M059J (cell line): ENCODE data around the gene ST3GAL6. TPM values are rescaled to one million over a fixed set of nuclear protein-coding genes. Genes with fewer than 3 reads are reported as not detected.

Experiments
- total RNA-seq: library from RNA; depleted of rRNA; stranded (reverse); fragments of >200 nt; shearing (Covaris generic); gene quantifications from 2 replicates; pipeline ENCODE4 v1.2.3, GENCODE V29; 2014; rRNA removed

ST3GAL6 gene
- total RNA-seq, 1 experiment from 2014 or later, result 11.6 TPM

Other genes with a start within 250 kb of the ST3GAL6 start
- 269 and 350 TPM in 2 replicates for gene CLDND1, start 240.4 kb upstream of the ST3GAL6 start, total RNA-seq
- 27.8 and 41.3 TPM in 2 replicates for gene GPR15, start 231.4 kb upstream of the ST3GAL6 start, total RNA-seq
- 68.9 and 94.6 TPM in 2 replicates for gene CPOX, start 169.7 kb upstream of the ST3GAL6 start, total RNA-seq
- gene DCBLD2, start 138.4 kb downstream of the ST3GAL6 start, total RNA-seq, result 380 and 529 TPM in 2 replicates